Fibroblast of upper back skin (primary cell): ENCODE data around the gene ADORA2A.
"Not testable (repeated sequence)": the region's sequence is repeated elsewhere in the genome, so short reads cannot be mapped to it uniquely, and the experiment has no call there.

Experiments used
- DNase-seq: peaks from one replicate; pipeline ENCODE4 v3.0.0-alpha.2; 2013

The ADORA2A gene

GRCh38 chr22:24455751-24456426 is 28.5 kb downstream of the ADORA2A start:
- DNase-seq, result no peak

- no peak for DNase-seq
Measured at GRCh38 chr22:24457894-24458420, 30.6 kb downstream of the ADORA2A start.

- DNase-seq, result no peak
Measured at GRCh38 chr22:24459911-24460310, 32.5 kb downstream of the ADORA2A start.

GRCh38 chr22:24460418-24461089 is 33.2 kb downstream of the ADORA2A start:
- DNase-seq, result peak; percentile 35

GRCh38 chr22:24463071-24463760 is 35.8 kb downstream of the ADORA2A start:
- no peak for DNase-seq

- peak; percentile 68 for DNase-seq
Measured at GRCh38 chr22:24465566-24465965, 38.2 kb downstream of the ADORA2A start.

GRCh38 chr22:24465975-24466374 is 38.6 kb downstream of the ADORA2A start:
- DNase-seq, result no peak

- peak; percentile 85 for DNase-seq
Measured at GRCh38 chr22:24466716-24467328, 39.4 kb downstream of the ADORA2A start.

GRCh38 chr22:24467340-24467739 is 39.9 kb downstream of the ADORA2A start:
- no peak for DNase-seq

- peak; percentile 81 for DNase-seq
Measured at GRCh38 chr22:24471570-24471969, 44.2 kb downstream of the ADORA2A start.

- no peak for DNase-seq
Measured at GRCh38 chr22:24473284-24473683, 45.9 kb downstream of the ADORA2A start.

- peak; percentile 94 for DNase-seq
Measured at GRCh38 chr22:24474221-24474620, 46.8 kb downstream of the ADORA2A start.

- DNase-seq, result peak; percentile 76
Measured at GRCh38 chr22:24474649-24475255, 47.4 kb downstream of the ADORA2A start.

GRCh38 chr22:24481641-24482040 is 54.2 kb downstream of the ADORA2A start:
- no peak for DNase-seq

GRCh38 chr22:24482575-24482974 is 55.2 kb downstream of the ADORA2A start:
- peak; percentile 86 for DNase-seq

- no peak for DNase-seq
Measured at GRCh38 chr22:24482998-24483397, 55.6 kb downstream of the ADORA2A start.

- peak; percentile 57 for DNase-seq
Measured at GRCh38 chr22:24483976-24484545, 56.7 kb downstream of the ADORA2A start.

- no peak for DNase-seq
Measured at GRCh38 chr22:24485170-24485569, 57.8 kb downstream of the ADORA2A start.

- DNase-seq, result peak; percentile 53
Measured at GRCh38 chr22:24485608-24486007, 58.2 kb downstream of the ADORA2A start.

GRCh38 chr22:24486501-24486921 is 59.1 kb downstream of the ADORA2A start:
- DNase-seq, result peak; percentile 98

- DNase-seq, result peak; percentile 47
Measured at GRCh38 chr22:24489011-24489410, 61.6 kb downstream of the ADORA2A start.

- not testable (repeated sequence) for DNase-seq
Measured at GRCh38 chr22:24489434-24489833, 62.0 kb downstream of the ADORA2A start.
